ENCODE data around the gene CMTM1. TPM values are rescaled to one million over a fixed set of nuclear protein-coding genes. Genes with fewer than 3 reads are reported as not detected.

The CMTM1 gene
- total RNA-seq, 2 experiments from 2014 or later = 4.2 to 8.2 TPM

DNA sequence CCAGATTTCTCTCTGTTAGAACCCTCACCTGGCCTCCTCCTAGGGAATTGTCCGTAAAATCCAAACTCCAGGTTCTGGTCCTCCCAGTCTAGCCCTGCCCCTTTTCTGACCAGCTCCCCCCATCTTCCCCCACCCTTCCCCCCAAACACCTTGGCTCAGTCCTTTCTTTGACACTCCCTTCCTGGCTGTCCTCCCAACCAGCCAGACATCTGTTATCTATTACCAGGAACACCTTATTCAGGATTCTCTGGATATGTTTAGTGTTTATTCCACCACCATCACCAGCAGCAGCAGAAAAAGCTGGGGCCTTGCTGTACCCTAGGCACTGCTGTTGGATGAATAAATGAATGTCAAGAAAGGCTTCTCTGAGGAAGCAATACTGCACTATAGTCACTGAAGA, 34.2 kb downstream of the CMTM1 start:
- Mint-ChIP-seq H3K36me3 (ENCODE audit: low read depth) (no peaks in the 10 kb centered on the region), H3K4me1 (ENCODE audit: low read depth) (peaks cover 31% of the 10 kb centered on the region), H3K27ac (no peak overlapping the region), H3K4me3 (no peak overlapping the region), H3K27me3 (ENCODE audit: low read depth) (no peaks in the 10 kb centered on the region), H3K9me3 (peaks cover 11% of the 10 kb centered on the region)
- CTCF ChIA-PET = interaction anchor here (0.6 to 1.4 kb wide), 3 partner anchors 10 to 193 kb away, joined by 3 to 7 read pairs (median 6); no protein-coding TSS in a partner anchor
- intact Hi-C loops (cut with micrococcal nuclease) = no loop called here
- DNase-seq = no peak

DNA sequence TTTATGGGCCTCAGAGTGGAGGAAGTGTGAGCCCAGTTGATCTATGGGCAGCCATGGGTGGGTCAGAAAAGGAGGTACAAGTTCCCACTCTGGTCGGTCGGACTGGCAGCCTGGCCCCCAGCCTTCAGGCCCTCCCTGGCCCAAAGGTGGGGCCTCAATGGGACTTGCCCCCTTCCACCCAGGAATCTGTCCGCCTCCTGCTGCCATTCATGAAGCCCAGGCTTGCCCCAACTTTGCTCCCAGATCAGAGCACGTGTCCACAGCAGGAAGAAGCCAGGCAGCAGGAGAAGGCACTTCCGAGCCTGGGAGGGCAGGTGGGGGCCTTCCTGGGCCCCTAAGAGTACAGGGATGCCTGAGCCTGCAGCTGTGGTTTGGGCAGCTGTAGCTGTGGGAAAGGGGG, 35.2 kb downstream of the CMTM1 start:
- Mint-ChIP-seq H3K27ac (no peak overlapping the region), H3K36me3 (ENCODE audit: low read depth) (no peaks in the 10 kb centered on the region)
- intact Hi-C loops (cut with micrococcal nuclease) = no loop called here

DNA sequence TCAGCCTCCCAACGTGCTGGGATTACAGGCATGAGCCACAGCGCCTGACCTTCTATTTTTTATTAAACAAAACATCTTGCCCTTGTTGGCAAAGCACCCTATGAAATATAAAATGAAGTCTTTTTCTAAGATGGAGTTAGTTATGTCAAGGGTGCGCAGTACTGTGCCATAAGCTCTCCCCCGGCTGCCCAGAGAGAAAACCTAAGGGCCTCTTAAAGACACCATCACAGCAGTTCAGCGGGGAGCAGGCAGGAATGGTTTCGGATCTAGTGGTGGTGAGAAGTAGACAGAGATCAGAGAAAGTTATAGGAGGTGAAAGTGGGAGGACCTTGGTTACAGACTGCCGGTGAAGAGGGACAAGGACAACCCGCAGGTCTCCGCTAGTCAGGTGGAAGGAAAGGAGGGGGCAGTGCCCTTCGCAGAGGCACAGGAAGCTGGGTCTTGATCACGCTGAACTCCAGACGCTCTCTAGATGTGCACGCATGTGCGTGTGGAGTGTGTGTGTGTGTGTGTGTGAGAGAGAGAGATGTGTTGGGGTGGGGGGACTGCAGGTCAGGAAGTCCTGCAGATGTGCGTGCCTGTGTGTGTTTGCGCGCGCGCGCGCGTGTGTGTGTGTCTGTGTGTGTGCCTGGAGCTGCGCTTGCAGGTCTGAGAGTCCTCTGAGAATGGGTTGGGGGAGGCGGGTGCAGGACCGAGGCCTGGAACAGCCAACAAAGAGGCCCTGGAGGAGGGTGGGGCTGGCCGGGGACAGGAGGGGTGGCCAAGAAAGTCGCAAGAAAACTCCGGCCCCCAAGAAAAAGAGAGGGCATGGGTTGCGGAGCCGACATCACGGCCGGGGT, 37.5 kb downstream of the CMTM1 start:
- peak; percentile 79 for DNase-seq
- Mint-ChIP-seq H3K27me3 (ENCODE audit: low read depth) (no peaks in the 10 kb centered on the region), H3K27ac (peak overlapping the region; percentile 85), H3K9me3 (peaks cover 11% of the 10 kb centered on the region), H3K4me3 (peak overlapping the region; percentile 90), H3K4me1 (ENCODE audit: low read depth) (peaks cover 42% of the 10 kb centered on the region), H3K36me3 (ENCODE audit: low read depth) (peaks cover 2% of the 10 kb centered on the region)
- CTCF ChIA-PET = interaction anchor here (1.1 to 2.2 kb wide), 8 partner anchors 10 to 199 kb away, joined by 3 to 14 read pairs (median 5); no protein-coding TSS in a partner anchor
- intact Hi-C loops (cut with micrococcal nuclease) = loop anchor here (1.0 kb wide), 3 partner anchors 51 to 195 kb away; partner anchors contain the start of gene CKLF

More for the DNA sequence above, 35.2 kb downstream of the CMTM1 start:
- Mint-ChIP-seq H3K4me1 (ENCODE audit: low read depth) (peaks cover 40% of the 10 kb centered on the region), H3K9me3 (peaks cover 11% of the 10 kb centered on the region), H3K27me3 (ENCODE audit: low read depth) (no peaks in the 10 kb centered on the region), H3K4me3 (no peak overlapping the region)
- DNase-seq = no peak
- CTCF ChIA-PET = interaction anchor here (0.6 to 1.4 kb wide), 4 partner anchors 11 to 194 kb away, joined by 3 to 7 read pairs (median 4); no protein-coding TSS in a partner anchor

DNA sequence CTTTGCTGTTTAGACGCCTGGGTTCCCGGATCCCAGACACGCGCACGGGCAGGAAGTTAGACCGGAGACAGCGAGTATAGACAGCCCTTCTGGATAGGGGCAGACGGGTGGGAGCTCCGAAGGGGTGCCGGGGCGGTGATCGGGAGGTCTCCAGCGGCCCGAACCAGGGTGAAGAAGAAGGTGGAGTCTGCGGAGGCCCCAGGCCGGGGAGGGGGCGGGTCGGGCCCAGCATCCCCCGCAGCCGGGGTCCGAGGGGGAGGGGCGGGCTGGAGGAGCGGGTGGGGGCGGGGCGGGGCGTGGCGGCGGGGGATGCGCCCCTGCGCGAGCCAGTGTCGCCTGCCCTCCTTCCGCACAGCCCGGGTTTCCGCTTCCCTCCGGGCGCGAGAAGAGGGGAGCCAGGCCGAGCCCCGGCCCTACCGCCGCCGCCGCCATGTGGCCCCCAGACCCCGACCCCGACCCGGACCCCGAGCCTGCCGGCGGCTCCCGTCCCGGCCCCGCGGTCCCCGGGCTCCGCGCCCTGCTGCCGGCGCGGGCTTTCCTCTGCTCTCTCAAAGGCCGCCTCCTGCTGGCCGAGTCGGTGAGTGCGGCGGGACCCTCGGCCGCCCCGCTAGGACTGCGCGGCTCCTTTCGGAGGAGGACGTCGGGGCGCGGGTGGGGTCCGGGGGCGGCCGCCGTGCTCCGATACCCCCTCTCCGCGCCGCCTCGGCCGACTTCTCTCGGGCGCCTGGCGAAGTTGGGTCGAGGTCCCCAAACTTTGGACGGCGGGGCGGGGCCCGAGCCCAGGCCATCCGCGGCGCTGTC, 38.3 kb downstream of the CMTM1 start, which contains the start of gene CMTM3:
Gene CMTM3, plus strand, starts transcription at position 329 of the 801 bp plus-strand sequence. Its CDS starts 102 bp downstream, at position 431.
- DNase-seq = peak; percentile 70
- CTCF ChIA-PET = interaction anchor here (0.5 to 2.2 kb wide), 10 partner anchors 11 to 199 kb away, joined by 3 to 14 read pairs (median 4); no protein-coding TSS in a partner anchor
- H3K27ac Mint-ChIP-seq = peak within 1 kb of the TSS; percentile 85
- H3K36me3 Mint-ChIP-seq (ENCODE audit: low read depth) = peaks cover 2% of the 10 kb centered on the region
- intact Hi-C loops (cut with micrococcal nuclease) = loop anchor here (1.0 kb wide), 5 partner anchors 14 to 196 kb away; partner anchors contain the start of gene CKLF
- H3K4me3 Mint-ChIP-seq = peak within 1 kb of the TSS; percentile 90
- peaks cover 11% of the 10 kb centered on the region for H3K9me3 Mint-ChIP-seq
- peaks cover 40% of the 10 kb centered on the region for H3K4me1 Mint-ChIP-seq (ENCODE audit: low read depth)
- no peaks in the 10 kb centered on the region for H3K27me3 Mint-ChIP-seq (ENCODE audit: low read depth)

DNA sequence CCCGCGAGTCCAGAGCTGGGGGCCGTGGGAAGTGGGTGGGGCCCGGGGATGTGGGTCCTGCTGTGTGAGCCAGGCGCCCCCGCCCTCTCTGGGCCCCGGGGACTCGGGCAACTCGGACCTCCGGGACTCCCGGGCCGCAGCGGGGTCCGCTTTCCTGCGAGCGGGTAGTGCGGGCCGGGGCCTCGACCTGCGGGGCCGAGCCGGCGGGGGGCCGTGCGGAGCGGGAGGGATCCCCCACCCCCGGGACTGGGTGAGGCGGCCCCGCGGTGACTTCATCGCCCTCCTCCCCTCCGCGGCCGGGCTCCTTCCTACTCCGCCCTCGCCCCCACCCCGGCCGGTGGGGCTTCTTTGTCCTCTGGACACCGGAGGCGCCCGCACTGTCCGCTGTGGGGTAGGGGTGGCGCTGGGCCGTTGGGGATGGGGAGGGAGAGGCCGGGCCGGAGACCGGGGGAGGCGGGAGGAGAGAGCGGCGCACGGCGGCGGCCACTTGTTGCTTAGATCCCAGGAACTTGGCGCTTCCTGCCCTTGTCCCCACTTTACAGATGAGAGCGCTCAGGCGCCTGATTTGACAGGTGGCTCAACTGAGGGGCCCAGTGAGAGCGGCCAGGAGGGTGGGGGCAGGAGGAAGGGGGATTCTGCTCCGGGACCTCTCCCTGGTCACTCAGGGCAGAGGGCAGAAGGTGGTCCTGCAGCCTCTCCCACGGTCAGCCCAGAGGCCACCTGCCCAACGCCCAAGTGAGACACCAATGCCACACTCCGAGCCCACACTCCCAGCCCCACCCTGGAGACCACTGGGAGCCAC, 39.1 kb downstream of the CMTM1 start:
- no peaks in the 10 kb centered on the region for H3K27me3 Mint-ChIP-seq (ENCODE audit: low read depth)
- intact Hi-C loops (cut with micrococcal nuclease) = loop anchor here (1.0 kb wide), 2 partner anchors 15 to 43 kb away; no protein-coding TSS in a partner anchor
- peak overlapping the region; percentile 24 for H3K27ac Mint-ChIP-seq
- CTCF ChIA-PET = interaction anchor here (1.0 to 3.4 kb wide), 5 partner anchors 40 to 129 kb away, joined by 3 to 17 read pairs (median 4); no protein-coding TSS in a partner anchor
- peaks cover 35% of the 10 kb centered on the region for H3K4me1 Mint-ChIP-seq (ENCODE audit: low read depth)
- H3K36me3 Mint-ChIP-seq (ENCODE audit: low read depth) = peaks cover 8% of the 10 kb centered on the region
- peak overlapping the region; percentile 74 for H3K4me3 Mint-ChIP-seq
- peak; percentile 48 for DNase-seq
- peaks cover 11% of the 10 kb centered on the region for H3K9me3 Mint-ChIP-seq

DNA sequence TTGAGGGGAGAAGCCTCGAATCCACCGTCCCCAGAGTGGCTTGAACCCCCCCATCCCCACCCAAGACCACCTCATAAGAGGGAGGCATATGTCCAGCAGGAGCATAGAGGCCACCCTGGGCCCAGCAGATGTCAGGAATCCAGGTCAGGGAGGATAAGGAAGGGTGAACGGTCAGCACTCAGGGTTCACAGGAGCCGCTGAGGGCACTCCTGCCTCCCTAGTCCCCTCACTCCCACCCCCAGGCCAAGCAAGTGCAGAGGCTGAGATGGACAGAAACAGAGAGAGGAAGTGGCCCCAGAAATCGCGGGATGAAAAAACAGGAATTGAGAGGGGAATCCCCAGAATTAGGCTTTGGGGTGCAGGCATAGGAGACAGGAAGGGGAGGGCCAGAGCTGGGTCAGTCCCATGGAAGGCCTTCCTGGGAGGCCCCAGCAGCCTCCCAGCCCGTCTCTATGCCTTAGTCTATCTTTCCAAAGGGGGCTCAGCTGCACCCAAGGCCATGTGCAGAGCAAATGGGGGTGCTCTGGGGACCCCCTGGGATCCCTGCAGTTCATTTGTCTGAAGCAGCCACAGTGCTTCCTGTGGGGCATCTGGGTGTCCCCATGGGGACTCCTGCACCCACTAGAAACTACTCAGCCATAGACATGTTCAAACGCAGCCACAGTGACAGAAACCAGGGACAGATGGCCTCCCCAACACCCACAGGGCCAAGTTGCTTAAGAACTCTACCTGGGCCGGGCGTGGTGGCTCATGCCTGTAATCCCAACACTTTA, 39.9 kb downstream of the CMTM1 start:
- Mint-ChIP-seq H3K9me3 (peaks cover 5% of the 10 kb centered on the region), H3K27me3 (ENCODE audit: low read depth) (no peaks in the 10 kb centered on the region), H3K4me1 (ENCODE audit: low read depth) (peaks cover 33% of the 10 kb centered on the region), H3K4me3 (peak overlapping the region; percentile 74), H3K36me3 (ENCODE audit: low read depth) (peaks cover 9% of the 10 kb centered on the region), H3K27ac (peak overlapping the region; percentile 24)
- DNase-seq = peak; percentile 46
- CTCF ChIA-PET = interaction anchor here (0.8 to 3.4 kb wide), 3 partner anchors 11 to 201 kb away, joined by 3 to 17 read pairs (median 6); no protein-coding TSS in a partner anchor
- intact Hi-C loops (cut with micrococcal nuclease) = loop anchor here (1.0 kb wide), 2 partner anchors 16 to 44 kb away; no protein-coding TSS in a partner anchor

DNA sequence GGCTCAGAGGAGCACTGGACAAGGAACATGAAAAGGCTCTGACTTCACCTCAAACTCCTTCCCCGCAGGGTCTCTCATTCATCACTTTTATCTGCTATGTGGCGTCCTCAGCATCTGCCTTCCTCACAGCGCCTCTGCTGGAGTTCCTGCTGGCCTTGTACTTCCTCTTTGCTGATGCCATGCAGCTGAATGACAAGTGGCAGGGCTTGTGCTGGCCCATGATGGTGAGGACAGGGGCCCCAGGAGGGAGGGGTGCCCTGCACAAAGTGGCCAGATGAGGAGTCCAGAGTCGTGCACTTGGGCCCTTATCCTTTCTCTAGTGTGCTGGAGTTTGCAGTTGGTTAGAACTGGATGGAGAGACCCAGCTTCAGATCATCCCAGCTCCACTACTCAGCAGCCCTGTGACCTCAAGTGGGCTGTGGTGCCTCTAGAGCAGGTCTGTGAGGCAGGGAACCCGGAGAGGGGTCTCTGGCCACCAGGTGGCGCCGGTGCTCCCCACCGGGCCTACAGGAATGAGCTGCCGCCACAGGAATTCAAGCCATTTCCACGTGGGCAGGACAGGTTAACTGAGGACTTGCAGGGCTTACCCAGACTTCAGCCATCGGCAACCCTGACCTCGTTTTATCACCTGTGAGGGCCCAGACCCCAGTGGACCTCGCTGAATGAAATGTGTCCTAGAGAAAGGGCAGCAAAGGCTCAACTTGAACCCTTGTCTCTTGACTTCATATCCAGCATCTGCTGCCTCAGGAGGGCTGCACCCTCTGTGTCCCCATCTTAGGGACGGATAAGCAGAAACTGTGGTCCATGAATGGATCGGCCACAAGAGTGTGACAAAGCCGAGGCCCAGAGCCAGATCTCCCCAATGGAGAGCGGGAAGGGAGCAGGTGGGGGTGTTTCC, 42.3 kb downstream of the CMTM1 start:
- CTCF ChIA-PET = interaction anchor here (0.8 to 3.4 kb wide), 41 partner anchors 9 to 264 kb away, joined by 3 to 17 read pairs (median 4); partner anchors contain the start of genes CKLF, CMTM1, NAE1 and TK2
- Mint-ChIP-seq H3K27me3 (ENCODE audit: low read depth) (no peaks in the 10 kb centered on the region), H3K9me3 (no peaks in the 10 kb centered on the region), H3K4me3 (no peak overlapping the region), H3K4me1 (ENCODE audit: low read depth) (peaks cover 33% of the 10 kb centered on the region), H3K27ac (no peak overlapping the region), H3K36me3 (ENCODE audit: low read depth) (peaks cover 16% of the 10 kb centered on the region)
- DNase-seq = peak; percentile 89
- intact Hi-C loops (cut with micrococcal nuclease) = loop anchor here (1.0 kb wide), 6 partner anchors 43 to 265 kb away; partner anchors contain the start of genes CMTM4 and DYNC1LI2

DNA sequence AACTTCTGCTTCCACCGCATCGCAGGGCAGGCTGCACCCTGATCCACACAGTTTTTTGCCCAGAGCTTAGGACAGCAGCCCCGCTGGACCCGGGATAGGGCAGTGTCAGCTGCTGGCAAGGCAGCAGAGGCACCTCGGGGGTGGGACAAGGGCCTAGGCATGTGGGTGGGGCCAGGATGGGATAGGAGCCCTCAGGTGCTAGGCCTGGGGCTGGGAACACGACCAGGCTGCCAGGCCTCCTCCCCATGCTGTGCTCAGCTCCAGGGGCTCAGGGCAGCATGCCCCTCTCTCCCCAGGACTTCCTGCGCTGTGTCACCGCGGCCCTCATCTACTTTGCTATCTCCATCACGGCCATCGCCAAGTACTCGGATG, 42.9 kb downstream of the CMTM1 start:
- no peaks in the 10 kb centered on the region for H3K27me3 Mint-ChIP-seq (ENCODE audit: low read depth)
- H3K4me3 Mint-ChIP-seq = no peak overlapping the region
- DNase-seq = no peak
- CTCF ChIA-PET = interaction anchor here (0.8 to 3.4 kb wide), 29 partner anchors 9 to 264 kb away, joined by 3 to 17 read pairs (median 4); partner anchors contain the start of genes CKLF and NAE1
- intact Hi-C loops (cut with micrococcal nuclease) = no loop called here
- no peak overlapping the region for H3K27ac Mint-ChIP-seq
- no peaks in the 10 kb centered on the region for H3K9me3 Mint-ChIP-seq
- peaks cover 27% of the 10 kb centered on the region for H3K4me1 Mint-ChIP-seq (ENCODE audit: low read depth)
- peaks cover 16% of the 10 kb centered on the region for H3K36me3 Mint-ChIP-seq (ENCODE audit: low read depth)

DNA sequence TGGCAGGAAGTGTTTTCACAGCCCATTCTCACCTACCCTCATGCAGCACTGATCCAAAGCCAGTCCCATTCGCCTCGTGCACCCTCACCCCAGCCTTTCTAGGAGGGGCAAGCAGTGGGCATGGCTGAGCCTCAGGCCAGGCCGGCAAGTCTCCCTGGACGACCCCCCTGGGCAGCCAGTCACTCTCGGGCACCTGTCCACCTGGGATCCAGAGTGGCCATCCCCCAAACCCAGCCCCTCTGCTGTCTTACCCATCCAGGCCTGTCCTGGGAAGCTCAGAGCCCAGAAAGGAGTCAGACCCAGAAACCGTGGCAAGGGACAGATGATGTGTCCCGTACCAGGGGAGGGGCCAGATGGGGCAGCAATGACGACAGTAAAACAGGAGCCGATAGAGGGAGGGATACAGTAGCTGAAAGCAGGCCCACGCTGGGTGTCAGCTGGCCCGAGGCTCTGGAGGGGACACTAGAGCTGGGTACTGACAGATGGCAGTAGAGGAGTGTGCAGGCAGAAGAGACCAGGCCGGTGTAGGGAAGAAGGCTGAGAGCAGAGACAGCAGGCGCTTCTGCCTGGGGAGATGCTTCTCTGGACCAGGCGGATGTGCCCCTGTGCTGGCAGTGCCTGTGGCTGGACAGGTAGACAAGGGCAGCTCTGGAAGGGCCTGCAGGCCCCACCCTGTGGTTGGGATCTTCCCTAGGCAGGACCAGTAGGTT, 44.0 kb downstream of the CMTM1 start:
- Mint-ChIP-seq H3K4me3 (no peak overlapping the region), H3K27ac (no peak overlapping the region), H3K4me1 (ENCODE audit: low read depth) (peaks cover 27% of the 10 kb centered on the region), H3K9me3 (no peaks in the 10 kb centered on the region), H3K36me3 (ENCODE audit: low read depth) (peaks cover 16% of the 10 kb centered on the region), H3K27me3 (ENCODE audit: low read depth) (no peaks in the 10 kb centered on the region)
- intact Hi-C loops (cut with micrococcal nuclease) = no loop called here
- CTCF ChIA-PET = interaction anchor here (0.6 to 2.0 kb wide), 4 partner anchors 10 to 260 kb away, joined by 3 to 8 read pairs (median 4); partner anchors contain the start of gene NAE1
- no peak for DNase-seq

All from activated naive CD4-positive, alpha-beta T cell treated with anti-CD3 and anti-CD28 coated beads for 36 hours (primary cell).